Measurements from ENCODE around the gene SYNE1. TPM values are rescaled to one million over a fixed set of nuclear protein-coding genes. Genes with fewer than 3 reads are reported as not detected.

Gene SYNE1
- total RNA-seq, 6 donors from 2014 or later: 160 to 859 (median 490) TPM

- Histone ChIP-seq H3K27ac (no peak overlapping the region), H3K36me3 (no peaks in the 10 kb centered on the region), H3K27me3 (no peaks in the 10 kb centered on the region), H3K9me3 (no peaks in the 10 kb centered on the region), H3K4me3 (no peak overlapping the region), H3K4me1 (peaks cover 4 to 16% (median 9%) of the 10 kb centered on the region in 4 donors)
- ATAC-seq (ENCODE audit: low FRiP score in 2 of 2): peak; percentile 21 to 29
- TF ChIP-seq EP300 (IDR thresholded peaks at IDR 0.05): no peak
- TF ChIP-seq CTCF (IDR thresholded peaks at IDR 0.05): no peak
- no peak for TF ChIP-seq POLR2A (IDR thresholded peaks at IDR 0.05)
- no peak for TF ChIP-seq POLR2AphosphoS5 (IDR thresholded peaks at IDR 0.05)
- 80 to 85% methylated on average over 2 to 7 of the region's 7 CpGs for WGBS, 2 donors
- DNase-seq: no peak
Observed at GRCh38 chr6:152089992-152090391, 547.2 kb downstream of the SYNE1 start.

- Histone ChIP-seq H3K27ac (no peak overlapping the region), H3K9me3 (no peaks in the 10 kb centered on the region), H3K4me1 (peaks cover 0 to 11% (median 4%) of the 10 kb centered on the region in 4 donors), H3K27me3 (no peaks in the 10 kb centered on the region), H3K36me3 (no peaks in the 10 kb centered on the region), H3K4me3 (no peak overlapping the region)
- TF ChIP-seq POLR2A (IDR thresholded peaks at IDR 0.05): no peak
- no peak for TF ChIP-seq CTCF (IDR thresholded peaks at IDR 0.05)
- no peak for TF ChIP-seq EP300 (IDR thresholded peaks at IDR 0.05)
- no peak for TF ChIP-seq POLR2AphosphoS5 (IDR thresholded peaks at IDR 0.05)
- ATAC-seq (ENCODE audit: low FRiP score in 2 of 2): no peak
- no peak for DNase-seq
- WGBS, 2 donors: 70 to 86% methylated on average over 1 of the region's 1 CpG
Observed at GRCh38 chr6:152087701-152088100, 549.5 kb downstream of the SYNE1 start.

- Histone ChIP-seq H3K27ac (no peak overlapping the region), H3K36me3 (no peaks in the 10 kb centered on the region), H3K9me3 (no peaks in the 10 kb centered on the region), H3K27me3 (no peaks in the 10 kb centered on the region), H3K4me1 (peaks cover 0 to 11% (median 2%) of the 10 kb centered on the region in 4 donors), H3K4me3 (no peak overlapping the region)
- ATAC-seq (ENCODE audit: low FRiP score in 2 of 2): no peak
- 64 to 65% methylated on average over 2 of the region's 2 CpGs for WGBS, 2 donors
- DNase-seq: no peak
- TF ChIP-seq EP300 (IDR thresholded peaks at IDR 0.05): no peak
- TF ChIP-seq POLR2A (IDR thresholded peaks at IDR 0.05): no peak
- TF ChIP-seq CTCF (IDR thresholded peaks at IDR 0.05): no peak
- no peak for TF ChIP-seq POLR2AphosphoS5 (IDR thresholded peaks at IDR 0.05)
Observed at GRCh38 chr6:152087096-152087495, 550.1 kb downstream of the SYNE1 start.

- no peaks in the 10 kb centered on the region for H3K27me3 ChIP-seq
- H3K36me3 ChIP-seq: no peaks in the 10 kb centered on the region
- no peak overlapping the region for H3K27ac ChIP-seq
- WGBS, 2 donors: 73 to 85% methylated on average over 3 of the region's 3 CpGs
- no peak for TF ChIP-seq POLR2AphosphoS5 (IDR thresholded peaks at IDR 0.05)
- TF ChIP-seq CTCF (IDR thresholded peaks at IDR 0.05): no peak
- TF ChIP-seq POLR2A (IDR thresholded peaks at IDR 0.05): no peak
- no peak for TF ChIP-seq EP300 (IDR thresholded peaks at IDR 0.05)
- no peak overlapping the region for H3K4me3 ChIP-seq
- H3K9me3 ChIP-seq: no peaks in the 10 kb centered on the region
- peaks cover 0 to 6% (median 0%) of the 10 kb centered on the region in 4 donors for H3K4me1 ChIP-seq
- DNase-seq: no peak
- no peak for ATAC-seq (ENCODE audit: low FRiP score in 2 of 2)
Observed at GRCh38 chr6:152086223-152086873, 550.8 kb downstream of the SYNE1 start.

GRCh38 chr6:152085451-152085921 lies 551.7 kb downstream of the SYNE1 start:
- Histone ChIP-seq H3K9me3 (no peaks in the 10 kb centered on the region), H3K4me3 (no peak overlapping the region), H3K4me1 (no peaks in the 10 kb centered on the region), H3K27ac (no peak overlapping the region), H3K27me3 (no peaks in the 10 kb centered on the region), H3K36me3 (no peaks in the 10 kb centered on the region)
- 76 to 83% methylated on average over 4 of the region's 4 CpGs for WGBS, 2 donors
- ATAC-seq (ENCODE audit: low FRiP score in 2 of 2) (no peak), DNase-seq (no peak)
- TF ChIP-seq EP300 (IDR thresholded peaks at IDR 0.05) (no peak), POLR2A (IDR thresholded peaks at IDR 0.05) (no peak), CTCF (IDR thresholded peaks at IDR 0.05) (no peak), POLR2AphosphoS5 (IDR thresholded peaks at IDR 0.05) (no peak)

Data from upper lobe of left lung (tissue), 6 donors.